OCI-LY3 (cell line): ENCODE measurements around the gene PLEKHG3.

Source experiments
- CTCF ChIP-seq: fragments of 200-600, 300-600 bp; sonication (generic); IDR thresholded peaks from 2 replicates; pipeline ENCODE4 v1.5.1; 2014; ENCODE audit warnings: antibody characterized with exemption, low read length, low read depth
- EZH2phosphoT487 ChIP-seq: fragments of 200-600 bp; shearing (Covaris generic); IDR thresholded peaks from 2 replicates; pipeline ENCODE4 v1.6.1; 2018; ENCODE audit warnings: antibody characterized with exemption, mixed run types, low read depth

GRCh38 chr14:64719601-64720000, 15.4 kb downstream of the PLEKHG3 start:
- TF ChIP-seq CTCF (no peak), EZH2phosphoT487 (no peak)
